ENCODE measurements around the gene TCF4.

The TCF4 gene

GRCh38 chr18:55268628-55269275, 319.2 kb downstream of the TCF4 start:
- Histone ChIP-seq H3K9me3 (ENCODE audit: control insufficient read depth, insufficient read depth, low read length) (no peaks in the 10 kb centered on the region), H3K9ac (ENCODE audit: low read depth, low read length) (no peak overlapping the region), H3K4me1 (ENCODE audit: insufficient read depth, low read length) (peaks cover 22% of the 10 kb centered on the region), H3K36me3 (ENCODE audit: insufficient read depth, low read length) (peaks cover 6% of the 10 kb centered on the region)

GRCh38 chr18:55268151-55268601, 319.8 kb downstream of the TCF4 start:
- Histone ChIP-seq H3K36me3 (ENCODE audit: insufficient read depth, low read length) (peaks cover 6% of the 10 kb centered on the region), H3K9me3 (ENCODE audit: control insufficient read depth, insufficient read depth, low read length) (no peaks in the 10 kb centered on the region), H3K4me1 (ENCODE audit: insufficient read depth, low read length) (peaks cover 23% of the 10 kb centered on the region), H3K9ac (ENCODE audit: low read depth, low read length) (no peak overlapping the region)

GRCh38 chr18:55266981-55267380, 321.0 kb downstream of the TCF4 start:
- Histone ChIP-seq H3K36me3 (ENCODE audit: insufficient read depth, low read length) (peaks cover 6% of the 10 kb centered on the region), H3K9me3 (ENCODE audit: control insufficient read depth, insufficient read depth, low read length) (no peaks in the 10 kb centered on the region), H3K9ac (ENCODE audit: low read depth, low read length) (no peak overlapping the region), H3K4me1 (ENCODE audit: insufficient read depth, low read length) (peaks cover 30% of the 10 kb centered on the region)

- Histone ChIP-seq H3K9me3 (ENCODE audit: control insufficient read depth, insufficient read depth, low read length) (no peaks in the 10 kb centered on the region), H3K36me3 (ENCODE audit: insufficient read depth, low read length) (peaks cover 6% of the 10 kb centered on the region), H3K9ac (ENCODE audit: low read depth, low read length) (no peak overlapping the region), H3K4me1 (ENCODE audit: insufficient read depth, low read length) (peaks cover 31% of the 10 kb centered on the region)
Observed at GRCh38 chr18:55265984-55266383, 322.0 kb downstream of the TCF4 start.

- no peak overlapping the region for H3K9ac ChIP-seq (ENCODE audit: low read depth, low read length)
- H3K36me3 ChIP-seq (ENCODE audit: insufficient read depth, low read length) = peaks cover 6% of the 10 kb centered on the region
- no peaks in the 10 kb centered on the region for H3K9me3 ChIP-seq (ENCODE audit: control insufficient read depth, insufficient read depth, low read length)
- H3K4me1 ChIP-seq (ENCODE audit: insufficient read depth, low read length) = peaks cover 31% of the 10 kb centered on the region
Observed at GRCh38 chr18:55265130-55265675, 322.8 kb downstream of the TCF4 start.

GRCh38 chr18:55264108-55264507, 323.9 kb downstream of the TCF4 start:
- Histone ChIP-seq H3K4me1 (ENCODE audit: insufficient read depth, low read length) (peaks cover 31% of the 10 kb centered on the region), H3K36me3 (ENCODE audit: insufficient read depth, low read length) (peaks cover 2% of the 10 kb centered on the region; the same call in 1 of the 2 replicates), H3K9ac (ENCODE audit: low read depth, low read length) (no peak overlapping the region), H3K9me3 (ENCODE audit: control insufficient read depth, insufficient read depth, low read length) (no peaks in the 10 kb centered on the region)

GRCh38 chr18:55262021-55262560, 325.9 kb downstream of the TCF4 start:
- peaks cover 31% of the 10 kb centered on the region for H3K4me1 ChIP-seq (ENCODE audit: insufficient read depth, low read length)
- H3K9ac ChIP-seq (ENCODE audit: low read depth, low read length) = no peak overlapping the region
- H3K9me3 ChIP-seq (ENCODE audit: control insufficient read depth, insufficient read depth, low read length) = no peaks in the 10 kb centered on the region
- peaks cover 2% of the 10 kb centered on the region; the same call in 1 of the 2 replicates for H3K36me3 ChIP-seq (ENCODE audit: insufficient read depth, low read length)

- Histone ChIP-seq H3K36me3 (ENCODE audit: insufficient read depth, low read length) (peaks cover 2% of the 10 kb centered on the region; the same call in 1 of the 2 replicates), H3K9me3 (ENCODE audit: control insufficient read depth, insufficient read depth, low read length) (no peaks in the 10 kb centered on the region), H3K9ac (ENCODE audit: low read depth, low read length) (no peak overlapping the region), H3K4me1 (ENCODE audit: insufficient read depth, low read length) (peaks cover 31% of the 10 kb centered on the region)
Observed at GRCh38 chr18:55261253-55261652, 326.7 kb downstream of the TCF4 start.

GRCh38 chr18:55258088-55258487, 329.9 kb downstream of the TCF4 start:
- Histone ChIP-seq H3K9me3 (ENCODE audit: control insufficient read depth, insufficient read depth, low read length) (no peaks in the 10 kb centered on the region), H3K9ac (ENCODE audit: low read depth, low read length) (no peak overlapping the region), H3K4me1 (ENCODE audit: insufficient read depth, low read length) (peaks cover 8% of the 10 kb centered on the region; the same call in 1 of the 2 replicates), H3K36me3 (ENCODE audit: insufficient read depth, low read length) (peaks cover 2% of the 10 kb centered on the region; the same call in 1 of the 2 replicates)

- peaks cover 5% of the 10 kb centered on the region; the same call in 1 of the 2 replicates for H3K4me1 ChIP-seq (ENCODE audit: insufficient read depth, low read length)
- H3K36me3 ChIP-seq (ENCODE audit: insufficient read depth, low read length) = peaks cover 2% of the 10 kb centered on the region; the same call in 1 of the 2 replicates
- H3K9ac ChIP-seq (ENCODE audit: low read depth, low read length) = no peak overlapping the region
- H3K9me3 ChIP-seq (ENCODE audit: control insufficient read depth, insufficient read depth, low read length) = no peaks in the 10 kb centered on the region
Observed at GRCh38 chr18:55256929-55257289, 331.1 kb downstream of the TCF4 start.

- H3K36me3 ChIP-seq (ENCODE audit: insufficient read depth, low read length) = peaks cover 2% of the 10 kb centered on the region; the same call in 1 of the 2 replicates
- no peaks in the 10 kb centered on the region for H3K9me3 ChIP-seq (ENCODE audit: control insufficient read depth, insufficient read depth, low read length)
- 0 out of 2 replicates have a peak, but pooled peaks cover 9% of the 10 kb centered on the region for H3K4me1 ChIP-seq (ENCODE audit: insufficient read depth, low read length)
- H3K9ac ChIP-seq (ENCODE audit: low read depth, low read length) = no peak overlapping the region
Observed at GRCh38 chr18:55256226-55256928, 331.6 kb downstream of the TCF4 start.

- Histone ChIP-seq H3K9ac (ENCODE audit: low read depth, low read length) (no peak overlapping the region), H3K36me3 (ENCODE audit: insufficient read depth, low read length) (no peaks in the 10 kb centered on the region; the same call in 1 of the 2 replicates), H3K9me3 (ENCODE audit: control insufficient read depth, insufficient read depth, low read length) (no peaks in the 10 kb centered on the region), H3K4me1 (ENCODE audit: insufficient read depth, low read length) (0 out of 2 replicates have a peak, but pooled peaks cover 9% of the 10 kb centered on the region)
Observed at GRCh38 chr18:55253814-55254213, 334.2 kb downstream of the TCF4 start.

- 0 out of 2 replicates have a peak, but pooled peaks cover 9% of the 10 kb centered on the region for H3K4me1 ChIP-seq (ENCODE audit: insufficient read depth, low read length)
- no peak overlapping the region for H3K9ac ChIP-seq (ENCODE audit: low read depth, low read length)
- H3K9me3 ChIP-seq (ENCODE audit: control insufficient read depth, insufficient read depth, low read length) = no peaks in the 10 kb centered on the region
- H3K36me3 ChIP-seq (ENCODE audit: insufficient read depth, low read length) = no peaks in the 10 kb centered on the region; the same call in 1 of the 2 replicates
Observed at GRCh38 chr18:55252901-55253300, 335.1 kb downstream of the TCF4 start.

GRCh38 chr18:55252053-55252675, 335.8 kb downstream of the TCF4 start:
- Histone ChIP-seq H3K9ac (ENCODE audit: low read depth, low read length) (no peak overlapping the region), H3K36me3 (ENCODE audit: insufficient read depth, low read length) (no peaks in the 10 kb centered on the region; the same call in 1 of the 2 replicates), H3K4me1 (ENCODE audit: insufficient read depth, low read length) (0 out of 2 replicates have a peak, but pooled peaks cover 9% of the 10 kb centered on the region), H3K9me3 (ENCODE audit: control insufficient read depth, insufficient read depth, low read length) (no peaks in the 10 kb centered on the region)
